ENCODE results near the gene CHID1.

CHID1 gene

DNA sequence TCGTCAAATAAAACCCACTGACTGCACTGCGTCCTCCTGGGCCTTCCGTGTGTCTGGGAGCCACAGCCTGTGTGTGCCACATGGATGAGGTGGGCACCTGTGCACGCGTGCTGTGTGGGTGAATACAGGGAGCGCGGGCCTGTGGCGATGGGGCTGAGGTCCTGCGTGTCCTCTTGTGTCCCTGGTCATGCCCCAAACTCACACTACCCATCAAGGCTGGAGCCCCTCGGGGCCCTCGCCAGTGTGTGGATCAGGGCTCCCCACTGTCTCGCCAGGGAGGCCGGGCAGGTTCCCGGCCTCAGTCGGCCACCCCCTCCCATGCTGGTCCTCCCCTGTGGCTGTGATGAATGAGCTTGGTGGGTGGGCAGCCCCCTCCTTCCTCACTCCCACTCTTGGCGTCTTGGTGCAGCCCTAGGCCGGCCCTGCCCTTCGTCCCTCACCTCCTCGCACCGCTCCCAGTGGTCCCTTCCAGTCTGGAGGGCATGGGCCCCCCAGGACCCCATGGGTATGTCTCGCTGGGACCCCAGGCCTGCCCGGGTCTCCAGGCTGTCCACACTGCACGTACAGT, 78.6 kb downstream of the CHID1 start:
- DNase-seq: no peak

DNA sequence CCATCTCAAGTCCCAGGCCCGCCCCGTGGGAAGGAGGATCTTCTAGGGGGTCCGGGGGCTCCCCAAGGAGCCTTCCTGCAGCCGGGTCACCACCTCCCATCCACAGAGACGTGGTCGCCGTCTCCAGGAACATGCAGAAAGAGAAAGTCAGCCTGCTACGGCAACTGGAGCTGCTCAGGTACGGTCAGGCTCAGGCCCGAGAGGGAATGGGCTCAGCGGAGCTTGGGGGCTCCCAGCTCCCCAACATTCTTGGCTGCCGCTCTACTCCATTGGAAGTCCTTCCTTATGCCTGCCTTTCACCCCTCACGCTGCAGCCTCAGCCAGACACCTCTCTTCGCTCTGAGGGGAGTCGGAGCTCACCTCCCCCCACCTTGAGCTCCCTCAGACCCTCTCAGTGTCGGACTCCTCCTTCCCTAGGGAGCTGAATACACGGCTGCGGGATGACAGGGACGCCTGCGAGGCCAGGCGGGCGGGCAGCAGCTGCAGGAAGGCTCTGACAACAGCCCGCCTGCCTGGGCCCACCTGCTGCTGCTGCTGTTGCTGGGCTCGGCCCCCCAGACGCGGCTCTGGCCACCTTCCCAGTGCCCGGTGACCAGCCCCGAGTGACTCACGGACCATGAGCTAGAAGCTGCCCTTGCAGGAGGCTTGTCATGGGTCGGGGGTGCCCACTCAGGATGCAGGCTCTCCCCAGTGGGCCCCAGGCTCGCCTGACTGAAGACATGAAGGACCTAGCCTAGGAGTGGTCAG, 79.3 kb downstream of the CHID1 start:
- DNase-seq: peak; percentile 56

DNA sequence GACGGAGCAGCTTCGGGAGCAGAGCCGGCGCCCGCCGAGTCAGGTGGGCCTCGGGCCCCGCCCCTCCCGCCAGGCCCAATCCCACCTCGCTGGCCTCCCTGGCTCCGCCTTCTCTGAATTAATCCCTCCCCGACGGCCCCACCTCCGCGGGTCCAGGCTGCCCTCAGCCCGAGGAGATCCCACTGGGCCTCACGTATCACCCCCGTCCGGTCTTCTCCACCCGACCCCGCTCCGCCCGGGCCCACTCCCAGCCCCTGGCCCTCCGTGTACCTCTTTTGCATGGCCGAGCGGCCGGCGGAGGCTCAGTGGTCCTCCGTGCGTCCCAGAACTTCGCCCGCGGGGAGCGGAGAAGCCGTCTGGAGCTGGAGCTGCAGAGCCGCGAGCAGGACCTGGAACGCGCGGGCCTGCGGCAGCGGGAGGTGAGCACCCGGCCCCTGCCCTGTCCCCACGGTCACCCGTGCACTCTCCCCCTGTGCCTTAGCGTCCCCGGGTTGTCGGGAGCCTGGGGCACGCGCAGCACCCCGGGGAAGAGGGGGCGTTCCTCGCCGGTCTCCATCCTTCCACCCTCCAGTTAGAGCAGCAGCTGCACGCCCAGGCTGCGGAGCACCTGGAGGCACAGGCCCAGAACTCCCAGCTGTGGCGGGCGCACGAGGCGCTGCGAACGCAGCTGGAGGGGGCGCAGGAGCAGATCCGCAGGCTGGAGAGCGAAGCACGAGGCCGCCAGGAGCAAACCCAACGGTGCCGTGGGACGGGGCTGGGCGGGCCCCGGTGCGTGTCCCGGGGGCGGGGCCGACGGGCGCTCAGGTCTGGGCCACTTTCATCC, 80.1 kb downstream of the CHID1 start:
- DNase-seq: peak; percentile 88

DNA sequence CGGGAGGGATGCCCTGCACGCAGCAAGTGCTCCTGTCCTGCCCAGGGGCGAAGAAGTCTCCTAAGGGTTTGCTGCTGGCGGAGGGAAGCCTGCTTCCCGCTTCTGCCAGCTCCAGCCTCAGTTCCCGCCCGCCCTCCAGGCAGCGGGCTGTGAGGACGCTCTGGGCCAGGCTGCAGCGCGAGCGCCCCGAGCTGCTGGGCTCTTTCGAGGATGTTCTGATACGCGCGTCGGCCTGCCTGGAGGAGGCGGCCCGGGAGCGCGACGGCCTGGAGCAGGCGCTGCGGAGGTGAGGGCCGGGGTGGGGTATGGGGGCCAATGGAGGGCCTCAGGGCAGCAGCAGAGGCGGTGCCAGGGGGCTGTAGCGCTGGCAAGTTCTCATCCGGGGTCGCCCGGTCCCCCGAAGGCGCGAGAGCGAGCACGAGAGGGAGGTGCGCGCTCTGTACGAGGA, 80.7 kb downstream of the CHID1 start:
- DNase-seq: no peak

DNA sequence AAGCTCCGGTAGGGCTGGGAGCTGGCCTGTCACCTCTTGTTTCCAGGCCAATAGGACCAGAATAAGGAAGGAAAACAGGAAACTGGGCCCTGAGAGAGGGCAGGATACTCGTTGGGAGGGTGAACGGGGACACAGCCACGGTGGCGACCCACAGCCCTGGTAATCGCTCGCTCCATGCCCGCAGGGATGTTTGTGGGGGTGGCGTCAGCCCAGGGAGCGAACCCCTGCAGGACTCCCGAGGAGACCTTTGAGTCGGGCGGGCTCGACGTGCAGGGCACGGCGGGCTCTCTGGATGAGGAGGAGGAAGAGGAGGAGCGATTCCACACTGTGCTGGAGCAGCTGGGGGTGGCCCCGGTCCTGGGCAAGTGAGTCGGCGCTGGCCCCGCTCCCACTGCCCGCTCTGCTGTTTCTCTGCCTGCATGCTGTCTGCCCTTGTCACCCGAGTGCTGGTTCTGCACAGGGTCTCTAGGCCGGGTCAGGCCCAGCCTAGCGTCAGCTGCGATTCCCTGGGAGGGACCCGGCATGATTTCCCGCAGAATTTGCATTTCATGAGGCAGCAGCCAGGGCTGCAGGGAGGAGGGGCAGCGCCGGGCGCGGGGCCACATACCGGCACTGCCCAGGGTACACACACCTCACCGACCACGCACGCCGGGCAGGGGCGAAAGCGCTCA, 81.3 kb downstream of the CHID1 start:
- DNase-seq: no peak

DNA sequence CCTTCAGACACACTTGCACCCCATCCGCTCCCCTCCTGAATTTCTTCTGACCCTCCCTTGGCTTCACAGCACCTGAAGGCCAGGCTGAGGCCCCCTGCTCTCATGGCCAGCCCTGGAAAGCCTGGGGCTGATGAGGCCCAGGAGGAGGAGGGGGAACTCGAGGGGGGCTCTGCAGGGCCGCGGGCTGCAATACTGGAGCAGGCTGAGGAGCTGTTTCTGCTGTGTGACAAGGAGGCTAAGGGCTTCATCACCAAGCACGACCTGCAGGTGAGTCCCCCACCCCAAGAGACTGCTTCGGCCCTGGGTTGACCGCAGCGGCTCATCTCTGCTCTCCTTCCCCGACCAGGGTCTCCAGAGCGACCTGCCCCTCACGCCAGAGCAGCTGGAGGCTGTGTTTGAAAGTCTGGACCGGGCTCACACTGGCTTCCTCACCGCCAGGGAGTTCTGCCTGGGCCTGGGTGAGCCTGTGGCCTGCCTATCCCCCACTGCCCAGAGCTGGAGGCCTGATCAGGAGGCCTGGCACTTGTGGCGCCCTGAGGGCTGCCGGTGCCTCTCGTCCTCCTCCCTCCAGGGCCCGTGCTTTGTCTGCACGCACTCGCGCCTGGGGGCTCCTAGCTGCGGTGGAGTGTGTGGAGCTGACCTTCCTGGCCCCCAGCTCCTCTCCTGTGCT, 82.0 kb downstream of the CHID1 start:
- DNase-seq: peak; percentile 85

DNA sequence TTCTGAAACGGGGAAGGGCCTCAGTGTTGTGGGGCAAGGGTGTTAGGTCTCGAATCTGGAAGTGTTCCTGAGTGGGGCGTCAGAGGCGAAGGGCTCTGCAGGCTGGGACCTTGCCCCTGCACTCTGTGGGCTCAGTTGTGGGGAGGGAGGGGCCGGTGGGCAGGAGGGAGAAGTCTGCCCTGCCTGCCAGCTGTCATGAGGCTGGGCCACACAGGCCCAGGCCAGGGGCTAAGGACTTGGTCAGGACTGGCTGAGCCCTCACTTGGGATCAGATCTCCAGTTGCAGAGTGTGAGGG, 82.8 kb downstream of the CHID1 start, which contains the start of gene CRACR2B:
TSS of gene CRACR2B (plus strand) at position 23 of the 296 bp plus-strand sequence. CDS start 689 bp downstream, outside the sequence.
- no peak for DNase-seq

DNA sequence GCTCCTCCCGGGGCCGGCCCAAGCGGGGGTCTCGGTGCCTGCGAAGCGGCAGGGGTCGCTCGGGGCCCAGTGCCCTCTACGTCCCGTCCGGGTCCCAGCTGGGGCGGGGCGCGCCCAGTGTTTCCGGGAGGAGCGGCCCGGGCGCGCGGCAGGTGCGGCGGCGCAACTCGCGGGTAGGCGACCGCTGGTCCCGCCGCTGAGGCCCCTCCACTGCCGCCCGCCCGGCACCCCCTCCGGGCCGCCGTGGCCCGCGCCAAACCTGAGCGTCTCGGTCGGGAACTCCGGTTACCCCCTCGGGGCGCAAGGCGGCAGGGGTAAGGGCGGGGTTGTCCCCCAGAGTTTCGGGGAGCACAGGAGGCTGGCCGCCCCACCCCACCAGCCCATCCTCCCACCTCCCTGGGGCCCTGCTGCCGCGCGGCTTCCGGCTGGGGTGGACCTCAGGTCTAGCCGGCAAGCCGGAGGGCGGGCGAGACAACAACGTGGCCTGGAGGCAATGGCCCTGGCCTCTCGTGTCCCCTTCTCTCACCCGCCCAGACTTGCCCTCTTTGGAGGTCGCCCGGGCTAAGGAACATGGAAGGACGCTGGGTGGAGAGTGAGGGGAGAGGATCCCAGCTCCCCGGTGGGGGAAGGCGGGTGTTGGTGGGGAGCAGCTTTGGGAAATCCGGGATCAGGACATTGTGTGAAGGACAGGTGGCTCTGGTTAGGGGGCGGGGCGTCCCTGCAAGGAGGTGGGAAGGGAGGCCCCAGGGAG, 83.3 kb downstream of the CHID1 start:
- DNase-seq: peak; percentile 72

DNA sequence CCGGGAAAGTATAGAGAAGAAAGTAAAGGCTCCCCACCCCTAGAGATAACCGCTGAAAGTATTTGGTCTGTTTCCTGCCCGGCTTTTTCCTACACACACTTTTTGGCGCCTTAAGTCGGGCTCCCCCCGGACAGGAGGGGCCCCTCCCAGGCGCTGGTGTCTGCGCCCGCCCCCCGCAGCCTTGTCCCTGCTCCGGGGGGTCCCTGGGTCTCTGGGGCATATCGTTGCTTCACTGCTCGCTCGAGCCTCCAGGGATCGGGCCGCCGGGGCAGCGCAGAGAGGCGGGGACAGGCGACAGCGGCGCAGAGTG, 83.8 kb downstream of the CHID1 start:
- DNase-seq: no peak

DNA sequence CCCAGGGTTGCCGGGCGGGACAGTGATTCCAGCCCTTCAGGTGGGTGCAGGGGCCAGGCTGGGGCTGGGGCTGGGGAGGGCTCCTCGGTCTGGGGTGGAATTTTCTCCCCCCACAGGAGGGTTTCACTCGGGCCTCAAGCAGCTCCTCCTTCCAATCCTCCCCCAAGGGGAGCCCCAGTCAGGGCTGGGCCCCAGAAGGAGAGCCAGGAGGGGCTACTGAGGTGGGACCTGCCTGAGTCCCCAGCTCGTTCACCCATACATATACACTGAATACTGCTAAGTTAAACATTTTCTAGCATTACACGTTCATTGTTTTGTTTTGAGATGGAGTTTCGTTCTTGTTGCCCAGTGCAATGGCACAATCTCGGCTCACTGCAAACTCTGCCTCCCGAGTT, 84.4 kb downstream of the CHID1 start:
- DNase-seq: peak; percentile 1

DNA sequence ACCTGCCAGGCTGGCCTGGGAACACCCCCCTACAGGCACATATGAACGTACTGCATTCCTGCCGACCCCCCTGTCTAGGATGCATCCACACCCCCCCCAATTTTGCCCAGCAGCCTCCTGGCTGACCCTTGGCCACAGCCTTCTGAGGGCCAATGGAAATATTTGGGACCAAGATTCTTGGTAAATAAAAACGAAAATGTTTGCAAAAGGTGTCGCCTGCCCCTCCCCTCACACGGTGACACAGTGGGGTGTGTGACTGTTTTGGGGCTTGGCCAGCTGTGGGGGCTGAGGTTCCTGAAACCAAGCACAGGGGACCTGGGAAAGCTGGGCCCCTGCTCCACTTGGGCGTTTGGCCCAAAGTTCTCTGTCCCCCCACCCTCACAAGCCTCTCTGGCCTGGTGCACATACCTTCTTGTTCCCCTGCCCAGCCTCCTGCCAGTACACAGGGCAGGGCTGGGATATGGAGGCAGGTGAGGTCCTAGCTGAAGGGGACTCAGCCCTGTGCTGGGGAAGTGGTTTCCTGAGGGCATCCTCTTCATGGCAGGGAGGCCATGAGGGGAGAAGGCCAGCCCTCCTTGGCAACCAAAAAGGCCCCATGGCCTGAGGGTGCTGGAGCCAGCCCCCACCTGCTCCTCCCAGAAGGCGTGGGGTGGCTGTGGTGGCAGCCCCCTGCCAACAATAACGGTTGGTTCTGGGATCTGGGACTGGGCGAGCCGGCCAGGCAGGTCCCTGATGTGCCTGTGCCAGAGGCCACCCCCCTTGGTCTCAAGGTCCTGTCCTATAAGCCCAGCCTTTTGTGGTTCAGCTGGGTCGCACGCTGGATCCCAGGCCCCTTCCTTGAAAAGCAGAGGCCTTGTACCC, 85.0 kb downstream of the CHID1 start:
- no peak for DNase-seq

DNA sequence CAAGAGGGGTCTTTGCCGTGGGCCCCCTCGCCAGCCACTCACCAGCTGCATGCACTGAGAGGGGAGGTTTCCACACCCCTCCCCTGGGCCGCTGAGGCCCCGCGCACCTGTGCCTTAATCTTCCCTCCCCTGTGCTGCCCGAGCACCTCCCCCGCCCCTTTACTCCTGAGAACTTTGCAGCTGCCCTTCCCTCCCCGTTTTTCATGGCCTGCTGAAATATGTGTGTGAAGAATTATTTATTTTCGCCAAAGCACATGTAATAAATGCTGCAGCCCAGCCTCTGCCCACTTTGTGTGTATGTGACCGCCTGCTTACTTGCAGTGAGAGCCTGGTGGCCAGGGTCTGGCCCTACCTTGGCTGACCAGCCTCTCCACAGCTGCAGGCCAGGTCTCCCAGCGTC, 85.7 kb downstream of the CHID1 start:
- DNase-seq: no peak

DNA sequence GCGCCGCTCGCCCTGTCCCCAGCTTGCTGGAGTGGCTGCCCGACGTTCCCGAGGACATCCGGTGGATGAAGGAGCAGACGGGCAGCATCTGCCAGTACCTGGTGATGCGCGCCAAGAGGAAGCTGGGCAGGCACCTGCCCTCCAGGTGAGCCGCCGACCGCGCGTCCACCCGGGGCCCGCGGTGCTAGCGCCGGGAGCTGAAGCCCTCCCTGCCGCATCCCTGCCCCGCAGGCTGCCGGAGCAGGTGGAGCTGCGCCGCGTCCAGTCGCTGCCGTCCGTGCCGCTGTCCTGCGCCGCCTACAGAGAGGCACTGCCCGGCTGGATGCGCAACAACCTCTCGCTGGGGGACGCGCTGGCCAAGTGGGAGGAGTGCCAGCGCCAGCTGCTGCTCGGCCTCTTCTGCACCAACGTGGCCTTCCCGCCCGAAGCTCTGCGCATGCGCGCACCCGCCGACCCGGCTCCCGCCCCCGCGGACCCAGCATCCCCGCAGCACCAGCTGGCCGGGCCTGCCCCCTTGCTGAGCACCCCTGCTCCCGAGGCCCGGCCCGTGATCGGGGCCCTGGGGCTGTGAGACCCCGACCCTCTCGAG, 86.2 kb downstream of the CHID1 start:
- peak; percentile 59 for DNase-seq

DNA sequence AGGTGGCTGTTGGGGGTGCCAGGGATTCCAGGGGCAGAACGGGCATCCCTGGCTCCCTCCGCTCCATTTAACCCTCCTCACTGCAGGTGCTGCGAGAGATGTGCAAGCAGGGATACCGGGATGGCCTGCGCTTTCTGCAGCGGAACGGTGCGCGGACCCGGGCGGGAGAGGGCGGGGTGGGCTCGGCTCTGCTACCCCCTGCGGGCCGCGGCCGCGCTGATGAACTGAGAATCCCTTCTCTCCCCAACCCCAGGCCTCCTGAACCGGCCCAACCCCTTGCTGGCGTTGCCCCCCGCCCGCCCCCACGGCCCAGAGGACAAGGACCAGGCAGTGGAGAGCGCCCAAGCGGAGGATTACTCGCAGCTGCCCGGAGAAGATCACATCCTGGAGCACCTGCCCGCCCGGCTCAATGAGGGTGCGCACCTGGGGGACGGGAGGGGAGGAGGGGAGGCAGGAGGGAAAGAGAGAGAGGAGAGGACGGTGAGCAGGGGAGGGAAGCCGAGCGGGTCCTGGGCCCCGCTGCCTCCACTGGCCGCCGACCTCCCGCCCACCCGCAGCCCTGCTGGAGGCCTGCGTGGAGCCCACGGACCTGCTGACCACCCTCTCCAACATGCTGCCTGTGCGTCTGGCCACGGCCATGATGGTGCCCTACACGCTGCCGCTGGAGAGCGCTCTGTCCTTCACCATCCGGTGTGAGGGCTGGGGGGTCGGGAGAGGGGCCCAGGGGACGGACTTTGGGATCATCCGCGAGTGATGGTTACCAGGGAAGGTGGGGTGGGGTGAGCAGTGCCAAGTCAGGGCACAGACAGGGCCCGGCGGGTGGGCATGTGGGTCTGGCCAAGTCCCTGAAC, 86.9 kb downstream of the CHID1 start:
- no peak for DNase-seq

DNA sequence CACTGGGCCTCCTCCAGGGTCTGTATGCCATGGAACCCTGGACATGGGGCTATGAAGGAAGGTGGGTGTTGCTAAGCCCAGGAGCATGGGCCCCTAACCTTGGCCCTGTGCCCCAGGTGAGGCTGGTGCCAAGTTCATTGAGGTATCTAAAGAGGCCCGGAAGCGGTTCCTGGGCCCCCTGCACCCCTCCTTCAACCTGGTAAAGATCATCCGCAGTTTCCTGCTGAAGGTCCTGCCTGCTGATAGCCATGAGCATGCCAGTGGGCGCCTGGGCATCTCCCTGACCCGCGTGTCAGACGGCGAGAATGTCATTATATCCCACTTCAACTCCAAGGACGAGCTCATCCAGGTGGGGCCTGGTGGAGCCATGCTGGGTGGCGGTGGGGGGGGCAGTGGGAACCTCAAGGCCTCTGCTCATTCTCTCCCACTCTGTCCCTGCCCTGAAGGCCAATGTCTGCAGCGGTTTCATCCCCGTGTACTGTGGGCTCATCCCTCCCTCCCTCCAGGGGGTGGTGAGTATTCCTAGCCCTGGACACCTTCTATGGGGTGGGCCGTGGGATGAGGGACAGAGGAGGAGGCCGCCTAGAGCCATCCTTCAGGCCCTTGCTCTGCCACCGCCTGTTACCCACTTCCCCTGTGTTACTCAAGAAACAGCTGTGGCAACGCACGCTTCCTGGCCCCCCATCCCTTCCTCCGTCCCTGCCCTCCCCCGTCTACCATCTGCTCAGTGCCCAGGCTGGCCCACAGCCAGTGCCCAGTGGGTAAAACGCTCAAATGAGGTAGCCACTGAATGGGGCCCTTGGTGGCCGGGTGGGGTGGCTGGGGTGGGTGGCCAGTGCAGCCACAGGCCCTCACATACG, 88.9 kb downstream of the CHID1 start:
- no peak for DNase-seq

DNA sequence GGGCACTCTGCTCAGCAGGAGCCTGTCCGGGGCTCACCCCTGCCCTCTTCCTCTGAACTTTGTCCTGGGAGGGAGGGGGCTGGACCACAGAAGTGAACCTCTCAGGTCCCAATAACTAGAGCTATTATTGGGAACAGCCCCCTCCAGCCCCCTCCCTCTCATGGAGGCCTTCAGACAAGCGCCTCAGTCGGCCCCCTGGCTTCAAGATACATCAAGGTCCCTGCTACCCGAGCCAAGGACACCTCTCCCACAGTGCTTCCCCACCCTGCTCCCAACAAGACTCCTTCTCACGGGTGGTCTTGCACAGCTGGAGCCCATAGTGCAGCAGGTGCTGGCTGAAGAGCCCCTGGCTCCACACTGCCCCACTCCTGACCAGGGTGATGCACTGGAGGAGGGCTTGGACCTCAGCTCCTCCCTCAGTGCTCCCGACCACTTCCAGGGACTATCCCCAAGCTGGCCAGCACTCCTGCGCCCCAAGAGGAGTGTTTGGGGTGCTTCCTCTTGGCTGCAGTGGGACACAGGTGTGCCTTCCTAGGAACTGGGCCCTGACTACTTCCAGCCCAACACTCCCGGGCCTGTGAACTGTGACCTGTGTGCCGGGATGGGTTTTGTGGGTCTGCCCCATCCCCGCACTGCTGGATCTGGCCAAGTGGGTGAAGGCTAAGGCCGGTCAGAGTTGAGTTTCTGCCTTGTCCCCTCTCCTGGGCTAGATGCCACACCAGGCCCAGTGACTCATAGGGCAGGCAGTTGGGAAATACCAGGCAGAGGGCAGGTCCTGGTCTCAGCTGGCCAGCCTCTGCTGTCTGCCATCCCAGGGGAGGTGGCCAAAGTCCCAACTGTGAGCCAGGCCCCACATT, 89.7 kb downstream of the CHID1 start:
- no peak for DNase-seq

DNA sequence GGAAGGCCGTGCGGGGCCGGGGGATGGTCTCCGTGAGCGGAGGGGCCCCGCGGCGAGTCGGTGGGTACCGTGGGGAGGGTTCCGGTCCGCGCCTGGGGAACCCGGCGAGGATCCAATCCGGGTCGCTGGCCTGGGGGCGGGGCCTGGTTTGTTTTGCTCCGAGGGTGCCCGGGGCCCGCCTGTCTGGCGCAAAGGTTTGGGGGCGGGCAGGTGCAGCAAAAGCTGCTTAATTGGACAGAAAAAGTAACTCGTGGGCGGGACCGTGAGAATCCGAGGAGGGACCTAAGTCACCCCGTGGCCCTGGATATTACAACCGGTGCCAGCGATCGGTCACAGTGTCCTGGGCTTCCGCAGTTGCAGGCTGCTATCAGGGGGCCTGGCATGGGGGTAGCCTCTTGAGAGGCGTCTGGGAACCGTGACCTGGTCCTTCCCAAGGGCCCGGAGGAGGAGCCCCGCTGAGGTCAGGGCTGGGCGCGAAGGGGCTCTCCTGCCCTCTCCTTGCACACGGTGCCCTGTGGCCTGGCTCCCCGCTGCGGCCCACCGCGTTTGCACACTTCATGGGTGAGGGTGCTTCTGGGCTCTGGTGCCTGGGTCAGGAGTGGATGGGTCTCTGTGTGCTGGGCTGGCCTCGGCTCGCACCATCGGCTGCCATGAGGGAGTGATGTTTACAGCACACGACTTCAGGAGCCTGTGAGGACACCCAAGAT, 90.5 kb downstream of the CHID1 start:
- peak; percentile 57 for DNase-seq

Data from retina (tissue), 1 donor.